ENCODE measurements around the gene ADAMTS2. TPM values are rescaled to one million over a fixed set of nuclear protein-coding genes. Genes with fewer than 3 reads are reported as not detected.

ADAMTS2 gene
- total RNA-seq, 3 donors from 2014 or later (not counting 1 experiment from before 2014, with no cell fraction given), result 0.28 TPM; not detected in 2

DNA sequence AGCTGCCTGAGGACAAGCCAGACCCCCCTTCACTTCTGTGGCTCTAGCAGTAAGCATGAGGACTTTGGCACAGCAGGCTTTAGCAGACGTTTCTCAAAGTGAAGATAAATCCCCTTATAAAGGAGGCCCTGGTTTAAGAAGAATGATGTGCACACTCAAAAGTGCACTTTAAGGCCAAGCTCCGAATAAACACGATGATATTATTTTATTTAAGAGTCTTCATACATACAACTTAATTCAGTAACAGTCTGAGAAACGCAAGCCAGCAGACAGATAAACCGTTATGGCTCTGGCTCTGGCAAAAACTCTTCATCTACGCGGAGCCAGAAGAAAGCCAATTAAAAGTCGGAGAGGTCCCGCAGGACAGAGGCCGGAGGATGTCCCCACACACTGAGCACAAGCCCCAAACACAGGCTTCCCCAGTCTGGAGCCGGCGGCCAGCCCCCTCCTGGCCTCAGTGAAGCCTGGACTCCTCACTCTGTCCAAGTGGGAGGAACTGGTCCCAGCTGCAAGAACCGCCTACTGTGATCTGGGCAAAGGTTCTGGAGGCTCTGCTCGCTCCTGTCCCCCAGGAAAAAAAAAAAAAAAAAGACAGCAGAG, 44.6 kb downstream of the ADAMTS2 start:
- Mint-ChIP-seq H3K4me1 (no peaks in the 10 kb centered on the region), H3K4me3 (no peak overlapping the region), H3K36me3 (no peaks in the 10 kb centered on the region), H3K27me3 (ENCODE audit: low read depth in 2 of 2) (peaks cover 0 to 4% of the 10 kb centered on the region in 2 donors), H3K9me3 (peaks cover 2 to 6% of the 10 kb centered on the region in 2 donors), H3K27ac (no peak overlapping the region)
- intact Hi-C loops (cut with micrococcal nuclease), result no loop called here
- no peak for ATAC-seq
- no peak for DNase-seq
- Histone ChIP-seq H3K36me3 (ENCODE audit: control insufficient read depth, insufficient read depth, low read length) (no peaks in the 10 kb centered on the region), H3K4me1 (ENCODE audit: control insufficient read depth, insufficient read depth, low read length) (no peaks in the 10 kb centered on the region), H3K4me3 (ENCODE audit: low read length) (no peak overlapping the region), H3K27me3 (ENCODE audit: control insufficient read depth, insufficient read depth, low read length) (no peaks in the 10 kb centered on the region), H3K27ac (ENCODE audit: low read length) (no peak overlapping the region), H3K9me3 (ENCODE audit: control insufficient read depth, insufficient read depth, low read length) (no peaks in the 10 kb centered on the region)
- 93% methylated on average over 14 of the region's 14 CpGs for WGBS (ENCODE audit: insufficient coverage)
- TF ChIP-seq CTCF (IDR thresholded peaks at IDR 0.05), result no peak

- H3K4me3 ChIP-seq (ENCODE audit: low read length), result no peak overlapping the region
- H3K9me3 ChIP-seq (ENCODE audit: control insufficient read depth, insufficient read depth, low read length), result no peaks in the 10 kb centered on the region
- no peaks in the 10 kb centered on the region for H3K4me1 Mint-ChIP-seq
- H3K27me3 ChIP-seq (ENCODE audit: control insufficient read depth, insufficient read depth, low read length), result no peaks in the 10 kb centered on the region
- H3K36me3 ChIP-seq (ENCODE audit: control insufficient read depth, insufficient read depth, low read length), result no peaks in the 10 kb centered on the region
- no peaks in the 10 kb centered on the region for H3K27me3 Mint-ChIP-seq (ENCODE audit: low read depth in 2 of 2)
- H3K4me3 Mint-ChIP-seq, result no peak overlapping the region
- H3K9me3 Mint-ChIP-seq, result no peaks in the 10 kb centered on the region
- H3K27ac Mint-ChIP-seq, result no peak overlapping the region
- DNase-seq, result no peak
- no peak for ATAC-seq
- no peak overlapping the region for H3K27ac ChIP-seq (ENCODE audit: low read length)
- H3K36me3 Mint-ChIP-seq, result no peaks in the 10 kb centered on the region
- no peak for TF ChIP-seq CTCF (IDR thresholded peaks at IDR 0.05)
- intact Hi-C loops (cut with micrococcal nuclease), result no loop called here
- H3K4me1 ChIP-seq (ENCODE audit: control insufficient read depth, insufficient read depth, low read length), result no peaks in the 10 kb centered on the region
- WGBS (ENCODE audit: insufficient coverage), result 89% methylated on average over 14 of the region's 14 CpGs
Measured at GRCh38 chr5:179298181-179298993, 46.9 kb downstream of the ADAMTS2 start.

GRCh38 chr5:179297486-179298180, 47.6 kb downstream of the ADAMTS2 start:
- ATAC-seq (no peak), DNase-seq (no peak)
- no peaks in the 10 kb centered on the region for H3K27me3 Mint-ChIP-seq (ENCODE audit: low read depth in 2 of 2)
- intact Hi-C loops (cut with micrococcal nuclease), result no loop called here
- 89% methylated on average over 16 of the region's 16 CpGs for WGBS (ENCODE audit: insufficient coverage)
- Histone ChIP-seq H3K27ac (ENCODE audit: low read length) (no peak overlapping the region), H3K9me3 (ENCODE audit: control insufficient read depth, insufficient read depth, low read length) (no peaks in the 10 kb centered on the region), H3K36me3 (ENCODE audit: control insufficient read depth, insufficient read depth, low read length) (no peaks in the 10 kb centered on the region), H3K4me1 (ENCODE audit: control insufficient read depth, insufficient read depth, low read length) (no peaks in the 10 kb centered on the region), H3K27me3 (ENCODE audit: control insufficient read depth, insufficient read depth, low read length) (no peaks in the 10 kb centered on the region), H3K4me3 (ENCODE audit: low read length) (no peak overlapping the region)
- no peaks in the 10 kb centered on the region for H3K4me1 Mint-ChIP-seq
- no peak overlapping the region for H3K27ac Mint-ChIP-seq
- no peaks in the 10 kb centered on the region for H3K9me3 Mint-ChIP-seq
- no peaks in the 10 kb centered on the region for H3K36me3 Mint-ChIP-seq
- no peak for TF ChIP-seq CTCF (IDR thresholded peaks at IDR 0.05)
- H3K4me3 Mint-ChIP-seq, result no peak overlapping the region

Data from natural killer cell (primary cell).